ENCODE results near the gene TUBB.

- TF ChIP-seq, protein P1, sequence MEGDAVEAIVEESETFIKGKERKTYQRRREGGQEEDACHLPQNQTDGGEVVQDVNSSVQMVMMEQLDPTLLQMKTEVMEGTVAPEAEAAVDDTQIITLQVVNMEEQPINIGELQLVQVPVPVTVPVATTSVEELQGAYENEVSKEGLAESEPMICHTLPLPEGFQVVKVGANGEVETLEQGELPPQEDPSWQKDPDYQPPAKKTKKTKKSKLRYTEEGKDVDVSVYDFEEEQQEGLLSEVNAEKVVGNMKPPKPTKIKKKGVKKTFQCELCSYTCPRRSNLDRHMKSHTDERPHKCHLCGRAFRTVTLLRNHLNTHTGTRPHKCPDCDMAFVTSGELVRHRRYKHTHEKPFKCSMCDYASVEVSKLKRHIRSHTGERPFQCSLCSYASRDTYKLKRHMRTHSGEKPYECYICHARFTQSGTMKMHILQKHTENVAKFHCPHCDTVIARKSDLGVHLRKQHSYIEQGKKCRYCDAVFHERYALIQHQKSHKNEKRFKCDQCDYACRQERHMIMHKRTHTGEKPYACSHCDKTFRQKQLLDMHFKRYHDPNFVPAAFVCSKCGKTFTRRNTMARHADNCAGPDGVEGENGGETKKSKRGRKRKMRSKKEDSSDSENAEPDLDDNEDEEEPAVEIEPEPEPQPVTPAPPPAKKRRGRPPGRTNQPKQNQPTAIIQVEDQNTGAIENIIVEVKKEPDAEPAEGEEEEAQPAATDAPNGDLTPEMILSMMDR (IDR thresholded peaks at IDR 0.05): no peak
- TF ChIP-seq POLR2A (IDR thresholded peaks at IDR 0.05): no peak
Measured at GRCh38 chr6:30691208-30691847, 28.8 kb upstream of the TUBB start.
